Measurements from ENCODE around the gene CHKB. TPM values are rescaled to one million over a fixed set of nuclear protein-coding genes. Genes with fewer than 3 reads are reported as not detected.

CHKB gene
- total and polyA plus RNA-seq, 10 of the 15 experiments (the other 5 are each of a cell fraction or from before 2014, with no cell fraction given): 10.0 to 93.9 (median 57.0) TPM

DNA sequence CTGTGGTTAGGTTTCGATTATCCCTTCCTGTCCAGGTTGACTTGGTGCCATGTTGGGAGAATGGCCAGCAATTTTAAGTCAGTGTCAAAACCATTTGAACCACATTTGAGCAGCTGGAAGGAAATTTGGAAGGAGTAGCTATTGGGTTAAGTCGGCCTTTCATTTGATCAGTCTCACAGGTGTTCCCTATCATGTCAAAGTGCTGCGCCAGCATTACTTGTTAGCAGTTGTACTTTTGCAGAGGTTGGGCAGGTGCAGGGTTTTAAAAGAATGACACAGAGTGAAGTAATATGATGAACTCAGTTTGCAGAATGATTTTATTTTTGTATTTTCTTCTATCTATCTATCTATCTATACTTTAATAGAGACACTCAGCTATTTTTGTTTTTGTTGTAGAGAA lies 46.4 kb downstream of the CHKB start:
- H4K20me1 ChIP-seq (ENCODE audit: control insufficient read depth, insufficient read depth): no peaks in the 10 kb centered on the region
- no peak overlapping the region for H3K9ac ChIP-seq (ENCODE audit: control insufficient read depth, insufficient read depth, low read length)
- BruUV-seq (replicated peaks): no TSS peak
- 87% methylated on average over 3 of the region's 3 CpGs for WGBS (ENCODE audit: insufficient coverage, insufficient replicate concordance, low lambda C conversion rate, missing lambda C conversion rate)
- CTCF ChIA-PET: interaction anchor here (1.8 to 2.0 kb wide), 2 partner anchors 11 to 85 kb away, joined by 7 to 9 read pairs; partner anchors contain the start of gene SCO2
- peak overlapping the region; percentile 17; the same call in 1 of the 2 replicates for H3K27ac ChIP-seq (ENCODE audit: control insufficient read depth, insufficient read depth)
- peaks cover 60% of the 10 kb centered on the region for H3K4me1 ChIP-seq (ENCODE audit: control insufficient read depth, insufficient read depth, low read length)
- peaks cover 22% of the 10 kb centered on the region for H3K79me2 ChIP-seq (ENCODE audit: control insufficient read depth, insufficient read depth, low read length)
- TF ChIP-seq MLLT1 (IDR thresholded peaks at IDR 0.05) (no peak), ZZZ3 (IDR thresholded peaks at IDR 0.05; ENCODE audit: control insufficient read depth, insufficient read length, low read depth) (no peak)
- TF ChIP-seq, protein P1, sequence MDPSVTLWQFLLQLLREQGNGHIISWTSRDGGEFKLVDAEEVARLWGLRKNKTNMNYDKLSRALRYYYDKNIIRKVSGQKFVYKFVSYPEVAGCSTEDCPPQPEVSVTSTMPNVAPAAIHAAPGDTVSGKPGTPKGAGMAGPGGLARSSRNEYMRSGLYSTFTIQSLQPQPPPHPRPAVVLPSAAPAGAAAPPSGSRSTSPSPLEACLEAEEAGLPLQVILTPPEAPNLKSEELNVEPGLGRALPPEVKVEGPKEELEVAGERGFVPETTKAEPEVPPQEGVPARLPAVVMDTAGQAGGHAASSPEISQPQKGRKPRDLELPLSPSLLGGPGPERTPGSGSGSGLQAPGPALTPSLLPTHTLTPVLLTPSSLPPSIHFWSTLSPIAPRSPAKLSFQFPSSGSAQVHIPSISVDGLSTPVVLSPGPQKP (IDR thresholded peaks at IDR 0.05; ENCODE audit: low read depth, low read length): no peak
- RAD21 ChIA-PET (ENCODE audit: unreplicated experiment): interaction anchor here (1.7 to 2.3 kb wide), 3 partner anchors 11 to 85 kb away, joined by 3 to 12 read pairs (median 5); partner anchors contain the start of genes NCAPH2 and SCO2
- H3K36me3 ChIP-seq (ENCODE audit: control insufficient read depth in 2 of 2, insufficient read depth in 2 of 2, low read length in 1 of 2): no peaks in the 10 kb centered on the region
- POLR2A ChIA-PET: interaction anchor here (1.2 to 10.0 kb wide), 6 partner anchors 9 to 53 kb away, joined by 3 to 232 read pairs (median 10); partner anchors contain the start of genes KLHDC7B, LMF2, NCAPH2 and SCO2
- ATAC-seq (no peak), DNase-seq (ENCODE audit: low read depth, low spot score) (no peak), FAIRE-seq (no peak)
- intact Hi-C loops (cut with micrococcal nuclease; ENCODE audit: unreplicated experiment): no loop called here
- H3K9me3 ChIP-seq (replicated peaks; ENCODE audit: control insufficient read depth, insufficient read depth, low read length): no peaks in the 10 kb centered on the region
- no peak overlapping the region for H2AFZ ChIP-seq (ENCODE audit: control insufficient read depth, low read depth, low read length)
- SMC1A ChIA-PET (ENCODE audit: uncharacterized antibody, unreplicated experiment): interaction anchor here (1.0 to 3.3 kb wide), 3 partner anchors 11 to 85 kb away, joined by 3 to 13 read pairs (median 10); partner anchors contain the start of gene SCO2
- H3K27me3 ChIP-seq (replicated peaks in 1 of 2; ENCODE audit: control insufficient read depth in 2 of 2, insufficient read depth in 2 of 2, low read length in 1 of 2): no peaks in the 10 kb centered on the region
- H3K4me2 ChIP-seq (ENCODE audit: control insufficient read depth, insufficient read depth): no peak overlapping the region
- H3K4me3 ChIP-seq: no peak overlapping the region
- in situ Hi-C loops (cut with MboI): loop anchor here (10.0 kb wide), 1 partner anchor 571 kb away; the partner anchor contains the start of gene PIM3

Data from GM12878 (cell line).